HG03196 (cell line): ENCODE data around the gene RPL14.
"Not testable (repeated sequence)": the region's sequence is repeated elsewhere in the genome, so short reads cannot be mapped to it uniquely, and the experiment has no call there.

Source experiments
- ATAC-seq: cut with Tn5 transposase; IDR thresholded peaks from one replicate; pipeline ENCODE4 v1.9.1; 2021; ENCODE audit not compliant: unreplicated experiment

RPL14 gene

DNA sequence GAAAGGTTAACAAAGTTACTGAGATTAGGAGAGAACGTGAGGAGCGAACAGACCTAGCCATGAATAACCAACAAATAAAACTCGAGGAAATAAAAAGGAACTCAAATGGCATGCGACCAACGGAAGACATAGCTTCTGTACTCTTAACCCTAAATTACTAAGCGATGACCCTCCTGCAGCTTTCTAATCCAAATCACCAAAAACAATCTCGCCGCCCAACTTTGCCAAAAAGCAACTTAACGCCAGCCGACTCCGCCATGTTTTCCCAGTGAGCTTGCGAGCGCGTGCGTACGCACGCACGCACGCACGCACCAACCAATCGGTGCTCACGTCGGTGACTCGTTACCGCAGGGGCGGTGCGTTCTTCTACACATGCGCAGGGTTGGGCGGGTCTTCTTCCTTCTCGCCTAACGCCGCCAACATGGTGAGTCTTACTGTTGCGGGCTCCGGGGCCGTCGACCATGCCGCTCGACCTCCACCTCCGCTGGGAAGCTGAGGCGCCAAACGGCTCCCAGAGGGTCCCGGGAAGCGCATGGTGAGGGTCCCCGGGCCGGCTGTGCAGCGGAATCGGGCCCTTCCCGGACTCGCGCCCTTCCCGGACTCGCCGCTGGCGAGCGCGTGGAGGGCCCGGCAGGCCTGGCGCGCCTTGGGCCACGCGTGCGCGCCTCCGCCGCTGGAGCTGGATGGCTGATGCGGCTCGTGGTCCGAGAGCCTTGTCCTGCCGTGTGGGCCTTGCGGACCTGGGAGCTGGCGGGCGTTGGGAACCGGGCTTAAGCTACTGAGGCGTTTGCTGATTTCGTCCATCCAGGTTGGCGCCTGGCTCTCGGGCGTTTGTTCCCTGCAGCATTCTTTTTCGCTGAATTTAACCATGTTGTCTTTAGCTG lies at the start of gene RPL14:
TSS of gene RPL14 (plus strand) at position 400 of the 884 bp plus-strand sequence. CDS start at position 533, 133 bp downstream.
- ATAC-seq = peak; percentile 75

GRCh38 chr3:40407611-40408010 lies 49.5 kb upstream of the RPL14 start:
- ATAC-seq = no peak

GRCh38 chr3:40414270-40414669 lies 42.9 kb upstream of the RPL14 start:
- ATAC-seq = no peak

DNA sequence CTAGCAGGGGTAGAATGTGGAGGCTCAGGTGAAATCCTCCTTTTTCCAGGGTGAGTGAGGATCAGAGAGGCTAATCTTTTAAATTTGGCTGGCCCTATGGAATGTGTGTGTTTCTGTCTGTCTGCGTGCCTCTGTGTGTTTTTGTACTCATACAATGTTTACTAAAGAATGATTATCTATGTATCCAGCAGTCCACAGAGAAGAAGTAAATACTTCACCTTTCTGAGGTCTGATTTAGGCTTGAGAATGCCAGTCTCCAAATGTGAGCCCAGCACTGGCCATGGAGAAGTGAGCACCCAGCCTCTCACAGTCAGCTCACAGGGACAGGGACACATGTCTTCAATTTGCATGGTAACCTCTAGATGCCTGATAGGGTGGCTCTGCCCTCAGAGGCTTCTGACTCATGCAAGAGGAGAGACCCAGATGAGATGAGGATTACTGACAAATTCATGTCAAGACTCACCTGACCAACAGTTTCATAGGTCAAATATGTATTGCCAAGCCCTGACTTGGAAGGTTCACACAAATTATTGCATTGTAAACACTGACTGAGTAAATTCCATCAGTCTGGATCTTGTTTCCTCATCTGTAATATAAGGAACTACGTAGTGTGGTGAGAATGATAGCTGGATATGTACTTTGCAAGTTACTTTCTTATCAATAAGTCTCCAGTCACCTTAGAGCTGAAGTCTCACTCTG lies 39.1 kb upstream of the RPL14 start:
- no peak for ATAC-seq

GRCh38 chr3:40422861-40423260 lies 34.3 kb upstream of the RPL14 start:
- ATAC-seq = no peak

DNA sequence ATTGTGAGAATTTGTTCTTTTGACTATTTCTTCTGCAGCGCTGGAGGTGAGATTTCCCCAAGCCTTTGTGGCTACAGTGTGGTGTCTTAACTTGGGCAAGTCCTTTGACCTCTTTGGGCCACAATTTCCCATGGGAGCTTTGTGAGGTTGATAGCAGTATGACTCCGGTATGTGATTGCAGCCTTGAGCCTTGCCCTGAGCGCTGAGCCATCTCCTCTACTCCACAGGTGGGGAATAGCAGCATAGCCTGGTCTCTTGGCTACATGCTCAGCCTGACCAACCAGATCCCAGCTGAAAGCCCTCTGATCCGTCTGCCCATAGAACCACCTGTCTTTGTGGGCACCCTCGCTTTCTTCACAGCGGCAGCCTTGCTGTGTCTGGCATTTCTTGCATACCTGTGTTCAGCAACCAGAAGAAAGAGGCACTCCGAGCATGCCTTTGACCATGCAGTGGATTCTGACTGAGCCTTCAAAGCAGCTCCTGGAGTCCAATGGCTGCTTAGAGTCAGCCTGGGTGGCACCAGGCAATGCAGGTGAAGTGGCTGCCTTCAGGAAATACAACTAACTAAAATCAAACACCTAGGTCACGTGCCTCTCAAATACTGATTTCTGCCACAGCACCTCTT lies 30.0 kb upstream of the RPL14 start:
- ATAC-seq = no peak

GRCh38 chr3:40432793-40433192 lies 24.3 kb upstream of the RPL14 start:
- ATAC-seq = no peak

- no peak for ATAC-seq
These were observed 19.2 kb upstream of the RPL14 start for GRCh38 chr3:40437889-40438288.

- no peak for ATAC-seq
These were observed 12.1 kb upstream of the RPL14 start for GRCh38 chr3:40445062-40445461.

DNA sequence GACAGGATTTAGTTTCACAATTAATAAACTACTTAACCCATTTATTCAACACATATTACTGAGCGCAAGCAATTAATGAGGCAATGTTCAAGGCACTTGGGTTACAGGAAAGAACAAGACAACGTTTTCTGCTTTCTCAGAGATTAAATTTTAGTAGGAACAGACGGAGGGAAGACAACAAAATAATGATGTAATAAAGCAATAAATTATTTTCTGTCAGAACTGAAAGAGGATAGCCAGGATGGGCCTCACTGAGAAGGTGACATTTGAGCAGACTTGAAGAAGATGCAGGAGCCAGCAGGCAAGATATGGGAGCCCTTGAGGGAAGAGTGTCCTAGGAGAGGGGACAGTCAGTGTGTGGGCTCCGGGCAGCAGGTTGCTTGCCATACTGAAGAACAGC lies 11.3 kb upstream of the RPL14 start:
- ATAC-seq = no peak

- no peak for ATAC-seq
These were observed 6.7 kb upstream of the RPL14 start for GRCh38 chr3:40450438-40450837.

DNA sequence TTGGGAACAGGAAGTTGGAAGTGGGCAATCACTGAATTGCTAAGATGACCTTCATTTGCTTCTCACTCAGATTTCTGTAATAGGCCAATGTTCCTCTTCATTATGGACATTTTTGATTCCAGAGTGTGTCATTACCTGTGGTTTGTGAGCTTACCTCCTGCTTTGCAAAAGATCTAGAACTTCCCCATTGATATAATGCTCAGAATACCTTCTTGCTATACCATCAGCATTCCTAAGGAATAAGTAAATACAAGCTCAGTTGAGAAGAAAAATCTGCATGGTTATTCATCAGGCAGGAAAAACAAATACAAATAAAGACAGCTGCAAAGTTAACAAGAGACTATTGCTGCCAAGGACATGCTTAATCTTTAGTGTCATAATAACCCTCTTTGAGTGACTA lies 5.6 kb upstream of the RPL14 start:
- ATAC-seq = no peak

GRCh38 chr3:40452057-40452456 lies 5.1 kb upstream of the RPL14 start:
- no peak for ATAC-seq

DNA sequence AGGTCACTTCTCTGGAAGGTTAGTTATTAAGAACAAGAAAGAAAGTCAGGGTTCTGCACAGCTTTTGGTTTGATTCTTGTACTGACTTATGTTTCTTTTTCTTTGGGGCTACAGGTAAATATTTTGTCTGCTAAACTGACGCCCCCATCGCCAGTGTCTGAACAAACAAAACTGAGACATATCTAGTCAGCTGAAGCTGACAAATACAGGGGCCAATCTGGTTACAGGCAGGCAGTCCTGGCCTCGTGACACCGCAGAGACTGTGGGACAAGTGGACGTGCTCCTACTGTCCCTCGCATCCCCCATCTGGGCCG lies 4.6 kb upstream of the RPL14 start:
- no peak for ATAC-seq

GRCh38 chr3:40452876-40453730 lies 4.0 kb upstream of the RPL14 start:
- peak; percentile 95 for ATAC-seq

DNA sequence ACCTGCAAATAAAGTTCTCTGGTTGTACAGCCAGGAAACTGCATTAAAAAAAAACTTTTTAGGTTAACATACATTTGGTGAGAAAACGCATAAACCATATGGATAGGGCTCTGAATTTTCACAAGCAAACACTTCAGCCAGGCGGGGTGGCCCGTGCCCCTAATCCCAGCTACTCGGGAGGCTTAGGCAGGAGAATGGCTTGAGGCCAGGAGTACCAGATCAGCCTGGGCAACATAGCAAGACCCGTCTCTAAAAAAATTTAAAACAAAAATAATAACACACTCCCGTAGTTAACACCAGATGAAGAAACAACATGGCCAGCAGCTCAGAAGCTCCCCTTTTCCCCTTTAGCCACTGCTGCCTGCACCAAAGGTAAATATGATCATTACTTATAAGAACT lies 3.2 kb upstream of the RPL14 start:
- no peak for ATAC-seq

- no peak for ATAC-seq
These were observed 1.8 kb upstream of the RPL14 start for GRCh38 chr3:40455328-40455727.

GRCh38 chr3:40456279-40456939 lies 730 bp upstream of the RPL14 start:
- ATAC-seq = no peak

GRCh38 chr3:40458473-40458872 lies 1.3 kb downstream of the RPL14 start:
- ATAC-seq = no peak

GRCh38 chr3:40460481-40460880 lies 3.3 kb downstream of the RPL14 start:
- ATAC-seq = not testable (repeated sequence)

- no peak for ATAC-seq
These were observed 4.0 kb downstream of the RPL14 start for GRCh38 chr3:40461161-40461560.
